Progenitor cell of endocrine pancreas (in vitro differentiated cells): Measurements from ENCODE around the gene RAI1. TPM values are rescaled to one million over a fixed set of nuclear protein-coding genes. Genes with fewer than 3 reads are reported as not detected.

Experiments
- DNase-seq: peaks from one replicate; pipeline ENCODE4 v3.0.0; 2021; ENCODE audit warnings: low spot score; ENCODE audit not compliant: unreplicated experiment
- H3K27ac Mint-ChIP-seq: 2 replicates; pipeline ENCODE4 v1.8.0; 2021; ENCODE audit warnings: mild to moderate bottlenecking, moderate library complexity, mixed read lengths
- H3K27me3 Mint-ChIP-seq: 2 replicates; pipeline ENCODE4 v1.8.0; 2021; ENCODE audit warnings: mixed read lengths
- H3K36me3 Mint-ChIP-seq: 2 replicates; pipeline ENCODE4 v1.8.0; 2022; ENCODE audit warnings: mixed read lengths; ENCODE audit not compliant: insufficient read depth
- H3K4me1 Mint-ChIP-seq: 2 replicates; pipeline ENCODE4 v1.8.0; 2021; ENCODE audit warnings: low read depth, mixed read lengths
- H3K4me3 Mint-ChIP-seq: 2 replicates; pipeline ENCODE4 v1.8.0; 2021; ENCODE audit warnings: low read depth, mild to moderate bottlenecking, moderate library complexity, mixed read lengths
- H3K9me3 Mint-ChIP-seq: 2 replicates; pipeline ENCODE4 v1.8.0; 2021; ENCODE audit warnings: low read depth, mixed read lengths
- CTCF ChIP-seq: fragments of 200-600 bp; sonication (generic); IDR thresholded peaks from one replicate; pipeline ENCODE4 v1.5.0; 2021; ENCODE audit warnings: antibody characterized with exemption, mild to moderate bottlenecking; ENCODE audit not compliant: unreplicated experiment
- total RNA-seq: library from RNA; stranded (reverse); gene quantifications from 2 replicates; pipeline ENCODE4 v1.2.1, GENCODE V29; 2021

Gene RAI1
- total RNA-seq, 1 donor from 2014 or later: 75.0 TPM

- Mint-ChIP-seq H3K4me1 (peaks cover 47% of the 10 kb centered on the region), H3K36me3 (no peaks in the 10 kb centered on the region), H3K27ac (no peak overlapping the region), H3K4me3 (peak overlapping the region; percentile 66), H3K9me3 (no peaks in the 10 kb centered on the region), H3K27me3 (no peaks in the 10 kb centered on the region)
- no peak for TF ChIP-seq CTCF
- peak; percentile 36 for DNase-seq
Measured at GRCh38 chr17:17781591-17782496, 100.6 kb downstream of the RAI1 start.

- no peaks in the 10 kb centered on the region for H3K27me3 Mint-ChIP-seq
- H3K27ac Mint-ChIP-seq: peak overlapping the region; percentile 77
- H3K9me3 Mint-ChIP-seq: no peaks in the 10 kb centered on the region
- peak overlapping the region; percentile 69 for H3K4me3 Mint-ChIP-seq
- no peaks in the 10 kb centered on the region for H3K36me3 Mint-ChIP-seq
- H3K4me1 Mint-ChIP-seq: peaks cover 52% of the 10 kb centered on the region
- DNase-seq: peak; percentile 44
- TF ChIP-seq CTCF: no peak
Measured at GRCh38 chr17:17782523-17783115, 101.4 kb downstream of the RAI1 start.

- DNase-seq: peak; percentile 40
- Mint-ChIP-seq H3K4me3 (peak overlapping the region; percentile 69), H3K27me3 (no peaks in the 10 kb centered on the region), H3K27ac (peak overlapping the region; percentile 49), H3K4me1 (peaks cover 50% of the 10 kb centered on the region), H3K9me3 (no peaks in the 10 kb centered on the region), H3K36me3 (no peaks in the 10 kb centered on the region)
- peak; percentile 48 for TF ChIP-seq CTCF
Measured at GRCh38 chr17:17783116-17783824, 102.0 kb downstream of the RAI1 start.

- no peak for TF ChIP-seq CTCF
- H3K27me3 Mint-ChIP-seq: no peaks in the 10 kb centered on the region
- H3K4me1 Mint-ChIP-seq: peaks cover 51% of the 10 kb centered on the region
- H3K27ac Mint-ChIP-seq: peak overlapping the region; percentile 29
- no peak for DNase-seq
- no peaks in the 10 kb centered on the region for H3K9me3 Mint-ChIP-seq
- H3K4me3 Mint-ChIP-seq: peak overlapping the region; percentile 68
- H3K36me3 Mint-ChIP-seq: no peaks in the 10 kb centered on the region
Measured at GRCh38 chr17:17783825-17784656, 102.8 kb downstream of the RAI1 start.
